Neutrophil (primary cell): ENCODE results near the gene THTPA.
A peak's percentile ranks its signal among the peaks of the same experiment; 100 is the strongest.

Experiments
- H3K27ac ChIP-seq: fragments of 200-600 bp; sonication (generic); 2 replicates; pipeline ENCODE4 v1.5.1; 2016; ENCODE audit warnings: mild to moderate bottlenecking, moderate library complexity
- H3K27me3 ChIP-seq: fragments of 200-600 bp; sonication (generic); 2 replicates; pipeline ENCODE4 v1.6.0; 2016; ENCODE audit warnings: mild to moderate bottlenecking
- H3K36me3 ChIP-seq: fragments of 200-600 bp; sonication (generic); 2 replicates; pipeline ENCODE4 v1.5.1; 2017
- H3K4me1 ChIP-seq, 2 experiments: fragments of 200-600 bp in 1 of 2; sonication (generic) in 1 of 2; 1 replicate in 1 of 2; 2 replicates in 1 of 2; pipeline versions ENCODE4 v1.5.1 to v1.6.1; 2013 to 2016; ENCODE audit warnings: low read depth in 1 of 2, low read length in 1 of 2, mild to moderate bottlenecking in 1 of 2, moderate library complexity in 1 of 2; ENCODE audit not compliant: control insufficient read depth in 1 of 2, insufficient read depth in 1 of 2
- H3K4me3 ChIP-seq, 2 experiments: fragments of 200-600 bp in 1 of 2; sonication (generic) in 1 of 2; 1 replicate in 1 of 2; 2 replicates in 1 of 2; pipeline ENCODE4 v1.5.1; 2013 to 2016; ENCODE audit warnings: low read depth in 1 of 2, low read length in 1 of 2, mild to moderate bottlenecking in 1 of 2, moderate library complexity in 1 of 2
- H3K9me3 ChIP-seq: fragments of 200-600 bp; sonication (generic); 2 replicates; pipeline ENCODE4 v1.5.1; 2016
- TF ChIP-seq, protein P1 (sequence below): fragments of 200-600 bp; sonication (generic); IDR thresholded peaks from 2 replicates; pipeline ENCODE4 v1.5.1; 2016; ENCODE audit warnings: antibody characterized with exemption

Gene THTPA

GRCh38 chr14:23561873-23562821 lies 6.1 kb downstream of the THTPA start:
- Histone ChIP-seq H3K27me3 (no peaks in the 10 kb centered on the region), H3K4me3 (no peak overlapping the region), H3K36me3 (peaks cover 80% of the 10 kb centered on the region), H3K4me1 (peaks cover 13 to 39% of the 10 kb centered on the region in 2 experiments), H3K27ac (no peak overlapping the region), H3K9me3 (no peaks in the 10 kb centered on the region)
- TF ChIP-seq, protein P1, sequence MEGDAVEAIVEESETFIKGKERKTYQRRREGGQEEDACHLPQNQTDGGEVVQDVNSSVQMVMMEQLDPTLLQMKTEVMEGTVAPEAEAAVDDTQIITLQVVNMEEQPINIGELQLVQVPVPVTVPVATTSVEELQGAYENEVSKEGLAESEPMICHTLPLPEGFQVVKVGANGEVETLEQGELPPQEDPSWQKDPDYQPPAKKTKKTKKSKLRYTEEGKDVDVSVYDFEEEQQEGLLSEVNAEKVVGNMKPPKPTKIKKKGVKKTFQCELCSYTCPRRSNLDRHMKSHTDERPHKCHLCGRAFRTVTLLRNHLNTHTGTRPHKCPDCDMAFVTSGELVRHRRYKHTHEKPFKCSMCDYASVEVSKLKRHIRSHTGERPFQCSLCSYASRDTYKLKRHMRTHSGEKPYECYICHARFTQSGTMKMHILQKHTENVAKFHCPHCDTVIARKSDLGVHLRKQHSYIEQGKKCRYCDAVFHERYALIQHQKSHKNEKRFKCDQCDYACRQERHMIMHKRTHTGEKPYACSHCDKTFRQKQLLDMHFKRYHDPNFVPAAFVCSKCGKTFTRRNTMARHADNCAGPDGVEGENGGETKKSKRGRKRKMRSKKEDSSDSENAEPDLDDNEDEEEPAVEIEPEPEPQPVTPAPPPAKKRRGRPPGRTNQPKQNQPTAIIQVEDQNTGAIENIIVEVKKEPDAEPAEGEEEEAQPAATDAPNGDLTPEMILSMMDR = no peak

- TF ChIP-seq, protein P1 = peak; percentile 93
- Histone ChIP-seq H3K4me3 (no peak overlapping the region), H3K9me3 (no peaks in the 10 kb centered on the region), H3K4me1 (peaks cover 20 to 40% of the 10 kb centered on the region in 2 experiments), H3K27me3 (no peaks in the 10 kb centered on the region), H3K36me3 (peaks cover 78% of the 10 kb centered on the region), H3K27ac (peak overlapping the region; percentile 47)
Observed at GRCh38 chr14:23562822-23563472, 6.9 kb downstream of the THTPA start.

DNA sequence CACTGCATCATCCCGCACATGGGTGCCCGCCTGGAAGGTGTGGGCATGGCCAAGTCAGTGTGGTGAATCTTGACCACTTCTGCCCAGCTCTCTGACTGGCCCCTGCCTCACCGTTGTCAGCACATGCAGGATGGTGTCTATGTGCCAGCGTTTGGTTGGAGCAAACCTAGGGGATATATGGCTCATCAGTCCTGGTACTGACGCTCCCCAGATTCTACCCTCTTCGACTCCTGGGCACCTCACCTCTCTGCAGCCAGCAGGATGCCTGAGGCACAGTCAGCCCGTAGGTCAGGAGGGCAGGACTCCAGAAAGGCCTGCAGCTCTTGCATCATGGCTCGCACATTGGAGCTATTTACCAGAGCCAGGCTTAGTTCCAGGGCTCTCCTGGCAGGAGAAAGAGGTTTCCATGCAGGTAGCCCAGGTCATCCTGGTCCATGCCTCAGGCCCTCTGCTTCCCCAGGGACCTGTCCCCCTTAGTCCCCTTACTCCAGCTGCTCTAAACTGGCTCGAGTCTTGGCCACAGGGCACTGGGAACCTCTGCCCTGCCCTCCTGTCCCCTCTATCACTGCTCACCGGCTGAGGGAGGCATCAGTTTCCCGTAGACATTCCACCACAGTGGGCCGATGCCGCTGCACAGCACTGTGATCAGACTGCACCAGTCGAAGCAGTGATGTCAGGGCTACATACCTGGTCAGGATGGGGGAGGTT lies 7.6 kb downstream of the THTPA start:
- TF ChIP-seq, protein P1 = no peak
- Histone ChIP-seq H3K27me3 (no peaks in the 10 kb centered on the region), H3K27ac (peak overlapping the region; percentile 47), H3K4me3 (no peak overlapping the region), H3K4me1 (peaks cover 23 to 40% of the 10 kb centered on the region in 2 experiments), H3K9me3 (no peaks in the 10 kb centered on the region), H3K36me3 (peaks cover 71% of the 10 kb centered on the region)

DNA sequence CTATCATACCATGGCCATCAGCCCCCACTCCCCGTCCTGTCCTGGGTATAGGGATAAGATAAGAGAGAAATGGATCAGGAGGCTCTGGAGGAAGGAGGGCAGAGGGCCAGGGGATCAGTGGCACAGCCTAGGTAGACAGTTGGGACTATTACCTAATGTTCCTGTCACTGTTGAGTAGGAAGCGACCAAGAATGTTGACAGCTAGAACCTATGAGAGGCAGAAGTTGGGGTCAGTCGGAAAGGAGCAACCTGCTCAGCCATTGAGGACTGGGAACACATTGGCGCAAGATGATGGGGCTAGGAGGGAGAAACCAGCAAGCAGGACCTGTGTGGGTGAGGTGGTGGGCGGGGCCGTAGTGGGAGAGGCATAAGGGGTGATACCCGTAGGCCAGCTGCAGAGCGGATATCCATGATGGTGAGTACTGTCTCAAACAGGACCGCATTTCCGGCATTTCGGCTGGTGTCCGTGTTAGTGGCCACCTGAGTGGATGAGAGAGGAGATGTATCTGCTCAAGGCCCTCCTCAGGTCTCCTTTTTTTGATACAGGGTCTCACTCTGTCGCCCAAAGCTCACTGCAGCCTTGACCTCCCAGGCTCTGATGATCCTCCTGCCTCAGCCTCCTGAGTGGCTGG lies 8.2 kb downstream of the THTPA start:
- TF ChIP-seq, protein P1 = no peak

DNA sequence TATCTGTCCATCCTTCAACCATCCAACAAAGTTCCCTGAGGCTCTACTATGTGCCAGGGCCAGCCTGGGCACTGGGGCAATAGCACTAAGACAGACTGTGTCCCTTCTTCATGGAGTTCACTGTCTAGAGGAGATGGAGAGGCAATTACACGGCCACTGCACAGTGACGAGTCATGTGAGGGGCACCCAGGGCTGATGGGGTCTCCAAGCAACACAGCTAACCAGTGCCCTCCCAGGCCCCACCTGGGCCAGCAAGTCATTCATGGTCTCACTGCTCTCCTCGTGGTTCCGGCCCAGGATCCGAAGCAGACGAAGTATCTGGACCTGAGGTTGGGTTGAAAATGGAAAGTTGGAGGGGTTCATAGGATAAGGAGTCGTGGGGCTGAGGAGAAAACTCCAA lies 8.8 kb downstream of the THTPA start:
- Histone ChIP-seq H3K4me3 (no peak overlapping the region), H3K9me3 (no peaks in the 10 kb centered on the region), H3K27me3 (no peaks in the 10 kb centered on the region), H3K36me3 (peaks cover 59% of the 10 kb centered on the region), H3K27ac (no peak overlapping the region), H3K4me1 (peaks cover 23 to 40% of the 10 kb centered on the region in 2 experiments)
- TF ChIP-seq, protein P1 = no peak

More for the DNA sequence above, 8.2 kb downstream of the THTPA start:
- peak overlapping the region; percentile 47 for H3K27ac ChIP-seq
- H3K4me1 ChIP-seq = peaks cover 23 to 40% of the 10 kb centered on the region in 2 experiments
- H3K27me3 ChIP-seq = no peaks in the 10 kb centered on the region
- peaks cover 65% of the 10 kb centered on the region for H3K36me3 ChIP-seq
- no peaks in the 10 kb centered on the region for H3K9me3 ChIP-seq
- no peak overlapping the region for H3K4me3 ChIP-seq
